ENCODE data around the gene WFDC2. TPM values are rescaled to one million over a fixed set of nuclear protein-coding genes. Genes with fewer than 3 reads are reported as not detected.

WFDC2 gene
- total and polyA plus RNA-seq, 2 of the 13 experiments (the other 11 are each of a cell fraction or from before 2014, with no cell fraction given), result 0.33 TPM; not detected in 1

DNA sequence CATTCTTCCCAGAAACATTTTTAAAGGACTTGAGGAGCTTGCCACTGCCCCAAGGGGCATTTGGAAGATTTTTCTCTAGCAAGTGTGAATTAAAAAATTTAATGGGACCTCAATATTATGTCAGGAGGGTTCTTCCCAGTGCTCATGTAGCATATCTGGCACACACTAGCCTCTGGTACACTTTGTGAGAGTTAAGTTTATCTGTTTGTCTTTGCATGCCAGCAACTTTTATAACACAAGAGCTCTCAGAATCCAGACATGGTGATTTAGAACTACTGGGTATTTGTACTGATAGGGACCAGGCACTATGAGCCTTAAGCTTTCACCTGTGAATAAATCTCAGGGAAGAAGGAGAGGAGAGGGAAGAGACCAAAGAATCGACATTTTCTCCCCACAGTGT is 33.0 kb downstream of the WFDC2 start:
- Histone ChIP-seq H3K79me2 (ENCODE audit: insufficient read depth, low read length) (no peaks in the 10 kb centered on the region), H3K27me3 (ENCODE audit: control insufficient read depth in 1 of 2, insufficient read depth in 2 of 2, low read length in 2 of 2) (0 out of 5 replicates have a peak, but pooled peaks cover 0 to 8% of the 10 kb centered on the region in 2 experiments), H2AFZ (ENCODE audit: low read length) (no peak overlapping the region), H3K36me3 (replicated peaks in 1 of 2; ENCODE audit: control insufficient read depth in 1 of 2, insufficient read depth in 2 of 2, low read length in 2 of 2) (no peaks in the 10 kb centered on the region), H3K4me3 (replicated peaks in 1 of 3; ENCODE audit: insufficient read depth in 1 of 3, low read depth in 2 of 3, low read length in 3 of 3) (no peak overlapping the region), H3K4me1 (ENCODE audit: insufficient read depth, low read length) (0 out of 2 replicates have a peak, but pooled peaks cover 5% of the 10 kb centered on the region), H3K9ac (ENCODE audit: insufficient read depth, low read depth, low read length) (no peak overlapping the region), H3K27ac (ENCODE audit: extremely low read length, insufficient read depth, low read length) (no peak overlapping the region), H3K9me3 (ENCODE audit: low read length) (no peaks in the 10 kb centered on the region), H4K20me1 (ENCODE audit: insufficient read depth, low read length) (no peaks in the 10 kb centered on the region), H3K4me2 (ENCODE audit: low read depth, low read length) (no peak overlapping the region)
- CTCF ChIA-PET (ENCODE audit: low intra/inter-chr PET ratio, low total read pairs), result no interaction called here
- FAIRE-seq (no peak), DNase-seq (ENCODE audit: low spot score) (no peak), ATAC-seq (no peak)
- in situ Hi-C loops (cut with HindIII; ENCODE audit: extremely low pct_ligation_motif_present, low pct_unique_long_range_greater_than_20kb) (no loop called here), intact Hi-C loops (cut with micrococcal nuclease; ENCODE audit: unreplicated experiment) (no loop called here)
- 5% methylated on average over 1 of the region's 1 CpG for WGBS (ENCODE audit: low lambda C conversion rate)
- POLR2A ChIA-PET, result no interaction called here
- TF ChIP-seq ZSCAN31 (CRISPR knock-in tag; IDR thresholded peaks at IDR 0.05; ENCODE audit: low read depth), result no peak
- TF ChIP-seq, protein P1, sequence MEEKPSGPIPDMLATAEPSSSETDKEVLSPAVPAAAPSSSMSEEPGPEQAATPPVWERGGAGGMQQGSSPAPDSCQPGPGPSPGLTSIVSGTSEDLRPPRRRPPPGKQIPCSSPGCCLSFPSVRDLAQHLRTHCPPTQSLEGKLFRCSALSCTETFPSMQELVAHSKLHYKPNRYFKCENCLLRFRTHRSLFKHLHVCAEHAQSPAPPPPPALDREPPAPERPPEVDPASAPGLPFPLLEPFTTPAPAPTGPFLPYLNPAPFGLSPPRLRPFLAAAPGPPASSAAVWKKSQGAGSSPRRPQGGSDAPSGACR (CRISPR knock-in tag; IDR thresholded peaks at IDR 0.05), result no peak
- BruUV-seq (replicated peaks), result no TSS peak

DNA sequence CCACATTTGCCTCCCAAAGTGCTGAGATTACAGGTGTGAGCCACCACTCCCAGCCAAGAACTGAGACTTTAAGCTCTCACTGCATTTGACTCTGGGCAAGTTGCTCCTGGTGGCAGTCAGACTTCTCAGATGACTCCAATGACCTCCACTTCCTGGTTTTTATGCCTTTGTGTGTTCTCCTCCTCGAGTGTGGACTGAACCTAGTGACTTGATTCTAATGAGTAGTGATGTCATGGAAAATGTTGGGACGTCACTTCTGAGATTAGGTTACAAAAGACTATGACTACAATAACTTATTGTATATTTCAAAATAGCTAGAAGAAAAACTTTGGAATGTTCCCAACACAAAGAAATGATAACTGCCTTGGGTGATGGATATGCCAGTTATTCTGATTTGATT is 33.9 kb downstream of the WFDC2 start:
- peaks cover 10% of the 10 kb centered on the region; the same call in 1 of the 2 replicates for H3K4me1 ChIP-seq (ENCODE audit: insufficient read depth, low read length)
- DNase-seq (ENCODE audit: low spot score), result no peak
- no peak for ATAC-seq
- in situ Hi-C loops (cut with HindIII; ENCODE audit: extremely low pct_ligation_motif_present, low pct_unique_long_range_greater_than_20kb) (no loop called here), intact Hi-C loops (cut with micrococcal nuclease; ENCODE audit: unreplicated experiment) (no loop called here)
- no peak for FAIRE-seq
- no peak overlapping the region for H3K27ac ChIP-seq (ENCODE audit: extremely low read length, insufficient read depth, low read length)
- CTCF ChIA-PET (ENCODE audit: low intra/inter-chr PET ratio, low total read pairs), result no interaction called here
- 3% methylated on average over 2 of the region's 2 CpGs for WGBS (ENCODE audit: low lambda C conversion rate)
- H3K4me2 ChIP-seq (ENCODE audit: low read depth, low read length), result no peak overlapping the region
- H3K27me3 ChIP-seq (ENCODE audit: control insufficient read depth in 1 of 2, insufficient read depth in 2 of 2, low read length in 2 of 2), result 0 out of 5 replicates have a peak, but pooled peaks cover 0 to 13% of the 10 kb centered on the region in 2 experiments
- no peak overlapping the region for H3K9ac ChIP-seq (ENCODE audit: insufficient read depth, low read depth, low read length)
- TF ChIP-seq ATF7 (IDR thresholded peaks at IDR 0.05), result peak; percentile 67
- TF ChIP-seq ATF7 (CRISPR knock-in tag; IDR thresholded peaks at IDR 0.05), result no peak
- TF ChIP-seq ZC3H4 (CRISPR knock-in tag; IDR thresholded peaks at IDR 0.05; ENCODE audit: borderline replicate concordance), result no peak
- no peak for TF ChIP-seq ZFP41 (CRISPR knock-in tag; IDR thresholded peaks at IDR 0.05; ENCODE audit: borderline replicate concordance)
- TF ChIP-seq HOXD1 (CRISPR knock-in tag; IDR thresholded peaks at IDR 0.05), result no peak
- TF ChIP-seq RORA (CRISPR knock-in tag; IDR thresholded peaks at IDR 0.05), result no peak
- TF ChIP-seq, protein P2, sequence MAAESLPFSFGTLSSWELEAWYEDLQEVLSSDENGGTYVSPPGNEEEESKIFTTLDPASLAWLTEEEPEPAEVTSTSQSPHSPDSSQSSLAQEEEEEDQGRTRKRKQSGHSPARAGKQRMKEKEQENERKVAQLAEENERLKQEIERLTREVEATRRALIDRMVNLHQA (CRISPR knock-in tag; IDR thresholded peaks at IDR 0.05), result no peak
- peak; percentile 85 for TF ChIP-seq CREB1 (IDR thresholded peaks at IDR 0.05)
- no peak for TF ChIP-seq CREB1 (CRISPR knock-in tag; IDR thresholded peaks at IDR 0.05)
- no peak for TF ChIP-seq ZFP37 (CRISPR knock-in tag; IDR thresholded peaks at IDR 0.05; ENCODE audit: borderline replicate concordance)
- no peaks in the 10 kb centered on the region for H4K20me1 ChIP-seq (ENCODE audit: insufficient read depth, low read length)
- BruUV-seq (replicated peaks), result no TSS peak
- no peak overlapping the region for H2AFZ ChIP-seq (ENCODE audit: low read length)
- H3K36me3 ChIP-seq (replicated peaks in 1 of 2; ENCODE audit: control insufficient read depth in 1 of 2, insufficient read depth in 2 of 2, low read length in 2 of 2), result no peaks in the 10 kb centered on the region
- H3K9me3 ChIP-seq (ENCODE audit: low read length), result no peaks in the 10 kb centered on the region
- no peak overlapping the region for H3K4me3 ChIP-seq (replicated peaks in 1 of 3; ENCODE audit: insufficient read depth in 1 of 3, low read depth in 2 of 3, low read length in 3 of 3)
- POLR2A ChIA-PET, result interaction anchor here (1.0 kb wide), 1 partner anchor 25 kb away, joined by 4 read pairs; no protein-coding TSS in a partner anchor
- no peaks in the 10 kb centered on the region for H3K79me2 ChIP-seq (ENCODE audit: insufficient read depth, low read length)

Measured in HepG2 (cell line).